OCI-LY3 (cell line): Measurements from ENCODE around the gene CHMP4A.
A peak's percentile ranks its signal among the peaks of the same experiment; 100 is the strongest.
"Not testable (repeated sequence)": the region's sequence is repeated elsewhere in the genome, so short reads cannot be mapped to it uniquely, and the experiment has no call there.

Source experiments
- H2AFZ ChIP-seq: fragments of 200-600, 300-600 bp; shearing (Covaris generic); 2 replicates; pipeline ENCODE4 v1.6.0; 2014; ENCODE audit warnings: antibody characterized with exemption, low read depth, low read length
- H3K27ac ChIP-seq: fragments of 200-600, 300-600 bp; sonication (generic); 2 replicates; pipeline ENCODE4 v1.5.1; 2014; ENCODE audit warnings: mild to moderate bottlenecking, low read length, moderate library complexity, mixed read lengths
- H3K27me3 ChIP-seq: fragments of 200-600, 300-600 bp; sonication (generic); 2 replicates; pipeline ENCODE4 v1.6.1; 2014; ENCODE audit warnings: low read depth, low read length, mixed read lengths
- H3K36me3 ChIP-seq: fragments of 200-600, 300-600 bp; sonication (generic); replicated peaks from 2 replicates; pipeline ENCODE3; 2014; ENCODE audit warnings: low read depth, low read length, mixed read lengths
- H3K4me1 ChIP-seq: fragments of 300-600, 200-600 bp; sonication (generic); 2 replicates; pipeline ENCODE4 v1.6.1; 2014; ENCODE audit warnings: low read length, mixed read lengths
- H3K4me2 ChIP-seq: fragments of 200-600, 300-600 bp; sonication (generic); 2 replicates; pipeline ENCODE4 v1.6.1; 2014; ENCODE audit warnings: low read length, mixed read lengths
- H3K4me3 ChIP-seq: fragments of 300-600, 200-600 bp; sonication (generic); 2 replicates; pipeline ENCODE4 v1.5.1; 2014; ENCODE audit warnings: antibody characterized with exemption, mild to moderate bottlenecking, low read length, moderate library complexity
- H3K79me2 ChIP-seq: fragments of 300-600, 200-600 bp; shearing (Covaris generic); 2 replicates; pipeline ENCODE4 v1.6.1; 2014; ENCODE audit warnings: mild to moderate bottlenecking, low read length, mixed read lengths
- H3K9ac ChIP-seq: fragments of 300-600, 200-600 bp; shearing (Covaris generic); 2 replicates; pipeline ENCODE4 v1.6.0; 2014; ENCODE audit warnings: mild to moderate bottlenecking, low read length, moderate library complexity
- H3K9me3 ChIP-seq: fragments of 200-600, 300-600 bp; shearing (Covaris generic); 2 replicates; pipeline ENCODE4 v1.6.1; 2014; ENCODE audit warnings: low read length, mixed read lengths; ENCODE audit not compliant: insufficient read depth
- H4K20me1 ChIP-seq: fragments of 200-600, 300-600 bp; sonication (generic); 2 replicates; pipeline ENCODE4 v1.6.1; 2016; ENCODE audit warnings: low read length, mixed read lengths; ENCODE audit not compliant: insufficient read depth
- CTCF ChIP-seq: fragments of 200-600, 300-600 bp; sonication (generic); IDR thresholded peaks from 2 replicates; pipeline ENCODE4 v1.5.1; 2014; ENCODE audit warnings: antibody characterized with exemption, low read length, low read depth
- EZH2phosphoT487 ChIP-seq: fragments of 200-600 bp; shearing (Covaris generic); IDR thresholded peaks from 2 replicates; pipeline ENCODE4 v1.6.1; 2018; ENCODE audit warnings: antibody characterized with exemption, mixed run types, low read depth

CHMP4A gene

GRCh38 chr14:24202538-24202937, 10.8 kb downstream of the CHMP4A start:
- not testable (repeated sequence) for H4K20me1 ChIP-seq, H3K27ac ChIP-seq, H3K4me2 ChIP-seq, H3K4me1 ChIP-seq, H2AFZ ChIP-seq, H3K9ac ChIP-seq, H3K79me2 ChIP-seq, H3K9me3 ChIP-seq, H3K27me3 ChIP-seq, H3K4me3 ChIP-seq
- H3K36me3 ChIP-seq = peaks cover 39% of the 10 kb centered on the region

GRCh38 chr14:24198814-24199524, 14.3 kb downstream of the CHMP4A start:
- no peak overlapping the region for H3K4me2 ChIP-seq
- H4K20me1 ChIP-seq = no peaks in the 10 kb centered on the region
- peaks cover 15% of the 10 kb centered on the region for H3K4me1 ChIP-seq
- no peak overlapping the region for H3K4me3 ChIP-seq
- TF ChIP-seq EZH2phosphoT487 = no peak
- TF ChIP-seq CTCF = no peak
- peaks cover 35% of the 10 kb centered on the region for H3K79me2 ChIP-seq
- no peaks in the 10 kb centered on the region for H3K9me3 ChIP-seq
- H2AFZ ChIP-seq = no peak overlapping the region
- no peaks in the 10 kb centered on the region for H3K27me3 ChIP-seq
- H3K9ac ChIP-seq = no peak overlapping the region
- no peak overlapping the region for H3K27ac ChIP-seq
- H3K36me3 ChIP-seq = peaks cover 17% of the 10 kb centered on the region

DNA sequence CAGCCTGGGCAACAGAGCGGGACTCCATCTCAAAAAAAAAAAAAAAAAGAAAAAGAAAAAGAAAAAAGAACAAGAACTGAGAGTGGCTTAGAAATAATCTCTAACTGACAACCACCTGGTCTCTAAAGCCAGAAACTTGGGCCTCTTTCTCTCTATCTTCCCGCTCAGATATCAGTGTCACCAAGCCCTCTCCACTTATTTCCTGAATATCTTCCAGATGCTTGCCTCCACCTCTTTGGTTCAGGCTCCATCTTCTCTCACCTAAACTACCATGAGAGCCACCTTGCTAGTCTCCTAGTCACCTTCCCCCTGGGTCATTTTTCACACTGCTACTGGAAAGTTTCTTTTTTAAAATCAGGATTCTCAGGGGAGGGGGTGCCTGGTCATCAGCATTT, 16.2 kb downstream of the CHMP4A start:
- Histone ChIP-seq H3K27ac (peak overlapping the region; percentile 87; the same call in 1 of the 2 replicates), H3K79me2 (peaks cover 48% of the 10 kb centered on the region), H3K4me3 (peak overlapping the region; percentile 96), H3K9ac (peak overlapping the region; percentile 93), H3K4me2 (peak overlapping the region; percentile 91), H3K27me3 (no peaks in the 10 kb centered on the region), H2AFZ (no peak overlapping the region), H3K36me3 (peaks cover 26% of the 10 kb centered on the region), H3K9me3 (no peaks in the 10 kb centered on the region), H3K4me1 (peaks cover 15% of the 10 kb centered on the region), H4K20me1 (no peaks in the 10 kb centered on the region)
- TF ChIP-seq EZH2phosphoT487 (no peak), CTCF (no peak)

DNA sequence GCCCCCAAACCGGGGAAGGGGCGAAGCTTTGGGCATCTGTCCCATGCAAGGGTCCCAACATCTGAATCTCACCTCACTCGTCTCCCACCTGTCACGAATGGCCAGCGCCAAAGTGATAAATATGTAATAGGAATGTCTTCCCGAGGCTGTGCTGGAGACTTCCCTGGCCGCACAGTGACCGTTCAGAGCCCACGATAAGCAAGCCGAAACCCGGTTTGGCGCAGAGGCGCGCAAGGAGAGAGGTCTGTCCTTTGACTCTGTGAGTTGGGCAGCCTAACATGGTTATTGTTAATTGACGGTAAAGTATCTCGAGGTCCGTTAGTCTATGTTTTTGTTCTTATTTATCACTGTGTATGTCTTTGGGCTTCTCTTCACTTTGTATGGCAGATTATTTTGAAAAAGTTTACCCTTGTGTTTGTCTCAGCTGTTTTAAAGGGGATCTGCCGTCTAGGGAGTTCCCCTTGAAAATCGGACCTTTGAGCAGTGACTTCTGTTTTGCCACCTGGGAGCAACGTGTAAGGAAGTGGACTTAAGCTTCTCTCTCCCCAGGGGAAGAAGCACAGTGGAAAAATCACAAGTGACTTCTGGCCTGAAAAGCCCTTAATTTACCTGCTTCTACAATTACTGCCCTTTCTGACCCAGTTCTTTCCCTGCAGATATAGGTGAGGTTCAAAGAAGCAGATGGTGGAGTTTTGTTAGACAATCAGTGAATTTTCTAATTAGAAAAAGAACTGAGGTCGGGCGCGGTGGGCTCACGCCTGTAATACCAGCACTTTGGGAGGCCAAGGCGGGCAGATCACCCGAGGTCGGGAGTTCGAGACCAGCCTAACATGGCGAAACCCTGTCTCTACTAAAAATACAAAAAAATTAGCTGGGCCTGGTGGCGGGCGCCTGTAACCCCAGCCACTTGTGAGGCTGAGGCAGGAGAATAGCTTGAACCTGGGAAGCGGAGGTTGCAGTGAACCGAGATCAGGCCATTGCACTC, 16.9 kb downstream of the CHMP4A start:
- Histone ChIP-seq H3K27ac (peak overlapping the region; percentile 87), H2AFZ (0 out of 2 replicates have a peak overlapping the region, but pooled peaks have one; percentile 19), H3K9me3 (no peaks in the 10 kb centered on the region), H3K4me3 (peak overlapping the region; percentile 96), H3K4me2 (peak overlapping the region; percentile 91), H3K9ac (peak overlapping the region; percentile 93), H3K36me3 (peaks cover 25% of the 10 kb centered on the region), H4K20me1 (no peaks in the 10 kb centered on the region), H3K79me2 (peaks cover 50% of the 10 kb centered on the region), H3K27me3 (no peaks in the 10 kb centered on the region), H3K4me1 (peaks cover 15% of the 10 kb centered on the region)
- TF ChIP-seq EZH2phosphoT487 (no peak), CTCF (no peak)
